Activated CD4-positive, alpha-beta T cell treated with anti-CD3 and anti-CD28 coated beads for 24 hours (primary cell): ENCODE data around the gene TMEM271.

Experiments used
- DNase-seq, 2 donors: peaks; one replicate each; pipeline ENCODE4 v3.0.0-alpha.2; 2020; ENCODE audit warnings: low read depth in 2 of 2

TMEM271 gene

DNA sequence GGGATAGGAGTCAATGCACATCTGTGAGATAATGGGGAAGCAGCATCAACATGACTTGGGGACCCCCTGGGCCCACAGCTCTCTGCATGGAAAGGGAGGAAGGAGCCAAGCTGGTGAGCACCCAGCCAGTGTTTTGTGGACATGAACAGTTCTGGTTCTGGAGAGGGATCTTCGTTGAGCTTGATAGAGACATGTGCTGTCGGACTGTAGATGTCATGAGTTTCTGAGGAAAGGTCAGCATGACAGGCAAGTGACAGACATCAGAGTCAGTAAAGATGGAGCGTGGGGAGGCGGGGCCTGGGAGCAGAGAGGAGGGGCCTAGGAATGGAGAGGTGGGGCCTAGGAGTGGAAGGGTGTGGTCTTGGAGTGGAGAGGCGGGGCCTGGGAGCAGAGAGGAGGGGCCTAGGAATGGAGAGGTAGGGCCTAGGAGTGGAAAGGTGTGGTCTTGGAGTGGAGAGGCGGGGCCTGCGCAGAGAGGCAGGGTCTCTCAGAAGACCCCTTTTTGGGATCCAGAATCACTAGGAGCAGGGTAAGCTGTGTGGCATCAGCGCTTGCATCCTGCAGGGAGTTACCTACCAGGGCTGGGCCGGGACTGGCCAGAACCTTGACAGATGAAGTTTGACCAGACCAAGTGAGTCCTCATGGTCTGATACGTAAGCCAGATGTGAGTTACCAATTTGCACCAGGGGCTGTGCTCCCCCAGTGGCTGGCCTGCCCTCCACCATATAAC lies 43.3 kb downstream of the TMEM271 start:
- DNase-seq: no peak

DNA sequence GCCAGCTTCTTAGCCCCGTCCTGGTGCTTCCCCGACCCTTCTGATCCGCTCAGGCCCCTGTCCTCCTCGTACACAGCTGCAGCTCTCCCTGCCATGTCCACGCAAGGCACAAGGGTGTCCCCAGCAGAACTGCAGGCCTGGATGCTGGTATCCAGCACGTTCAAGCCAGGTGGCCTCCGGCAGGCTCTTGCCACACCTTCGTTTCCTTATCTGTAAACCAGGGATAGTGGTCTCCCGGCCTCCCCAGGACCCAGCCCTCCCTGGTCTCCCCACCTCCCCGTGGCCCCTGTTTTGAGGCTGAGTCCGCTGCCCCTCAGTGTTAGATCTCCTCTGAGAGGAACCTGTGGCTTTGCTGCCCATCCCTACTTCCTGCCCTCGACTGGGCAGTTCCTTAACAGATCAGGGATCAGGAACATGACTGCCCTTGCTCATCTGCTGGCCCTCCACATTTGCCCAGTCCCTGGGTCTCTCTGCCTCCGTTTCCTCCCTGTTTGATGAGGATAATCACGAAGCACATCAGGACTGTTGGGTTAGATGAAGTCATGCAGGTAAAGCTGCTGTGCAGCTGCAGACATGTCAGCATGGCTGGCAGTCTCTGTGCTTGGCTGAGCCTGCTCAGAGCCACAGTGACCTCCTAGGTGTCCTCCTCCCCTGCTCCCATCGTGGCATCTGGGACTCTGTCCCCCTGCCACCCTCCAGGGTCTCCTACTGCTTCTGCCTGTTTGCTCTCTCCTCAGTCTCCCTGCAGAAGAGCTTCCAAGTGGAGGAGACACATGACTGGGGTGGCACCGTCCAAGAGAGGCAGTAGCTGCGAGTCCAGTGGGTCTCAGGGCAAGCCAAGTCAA lies 44.2 kb downstream of the TMEM271 start:
- DNase-seq: no peak

DNA sequence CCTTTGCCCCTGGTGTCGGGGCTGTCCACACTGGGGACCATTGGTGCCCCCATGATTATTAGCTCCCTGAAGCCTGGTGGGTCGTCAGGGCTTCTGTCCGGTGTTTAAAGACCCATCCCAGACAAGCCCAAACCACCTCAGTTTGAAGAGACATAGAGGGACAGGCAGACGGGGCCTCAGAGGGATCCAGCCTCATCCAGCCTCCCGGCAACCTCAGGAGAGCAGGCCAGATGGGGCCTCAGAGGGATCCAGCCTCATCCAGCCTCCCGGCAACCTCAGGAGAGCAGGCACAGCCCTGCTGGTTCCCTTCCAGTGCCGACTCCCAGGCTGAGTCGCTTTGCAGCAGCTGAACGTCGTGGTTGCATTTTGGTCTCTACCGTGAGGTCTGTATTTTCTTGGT lies 45.0 kb downstream of the TMEM271 start:
- DNase-seq: no peak

GRCh38 chr4:530017-530781 lies 45.9 kb downstream of the TMEM271 start:
- no peak for DNase-seq

- no peak for DNase-seq
Measured at GRCh38 chr4:529563-529962, 46.5 kb downstream of the TMEM271 start.

GRCh38 chr4:528835-529234 lies 47.3 kb downstream of the TMEM271 start:
- no peak for DNase-seq

- DNase-seq: no peak
Measured at GRCh38 chr4:528296-528695, 47.8 kb downstream of the TMEM271 start.

DNA sequence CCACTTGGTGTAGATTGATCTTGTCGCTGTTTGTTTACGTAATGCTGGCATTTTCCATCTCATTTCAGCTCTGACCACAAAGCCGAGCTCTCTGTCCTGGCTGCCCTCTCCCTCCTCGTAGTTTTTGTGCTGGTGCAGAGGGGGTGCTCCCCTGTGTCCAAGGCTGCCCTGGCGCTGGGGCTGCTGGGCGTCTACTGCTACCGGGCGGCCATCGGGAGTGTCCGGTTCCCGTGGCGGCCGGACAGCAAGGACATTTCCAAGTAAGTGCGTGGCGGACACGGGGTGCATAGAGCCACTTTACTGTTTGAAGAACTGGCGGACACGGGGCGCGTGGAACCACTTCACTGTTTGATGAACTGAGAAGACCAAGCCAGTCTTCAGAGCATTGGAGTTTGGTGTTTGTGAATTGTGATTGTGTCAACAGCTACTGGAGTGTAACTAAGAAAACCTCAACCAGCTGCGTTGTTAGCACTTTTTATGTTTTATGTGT lies 49.1 kb downstream of the TMEM271 start:
- DNase-seq: no peak

- no peak for DNase-seq
Measured at GRCh38 chr4:526189-526909, 49.7 kb downstream of the TMEM271 start.

- no peak for DNase-seq
Measured at GRCh38 chr4:525660-526059, 50.4 kb downstream of the TMEM271 start.

DNA sequence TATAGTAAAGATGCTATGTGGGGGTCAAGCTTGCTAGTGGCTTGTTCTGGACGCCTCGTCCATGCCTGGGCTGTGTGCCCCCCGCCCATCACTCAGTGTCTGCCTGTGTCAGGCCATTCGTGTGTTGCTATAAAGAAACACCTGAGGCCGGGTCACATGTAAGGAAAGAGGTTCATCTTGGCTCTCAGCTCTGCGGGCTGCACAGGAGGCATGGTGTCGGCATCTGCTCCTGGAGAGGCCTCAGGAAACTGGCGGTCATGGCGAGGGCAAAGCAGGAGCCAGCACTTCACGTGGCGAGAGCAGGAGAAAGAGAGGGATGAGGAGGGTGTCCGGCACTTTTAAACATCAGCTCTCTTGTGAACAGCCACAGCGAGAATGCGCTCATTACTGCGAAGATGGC lies 51.9 kb downstream of the TMEM271 start:
- no peak for DNase-seq
